Effector CD4-positive, alpha-beta T cell (primary cell): ENCODE measurements around the gene TBC1D22A.

ENCODE experiments used
- DNase-seq: peaks from one replicate; pipeline ENCODE4 v3.0.0-alpha.2; 2020

Gene TBC1D22A

DNA sequence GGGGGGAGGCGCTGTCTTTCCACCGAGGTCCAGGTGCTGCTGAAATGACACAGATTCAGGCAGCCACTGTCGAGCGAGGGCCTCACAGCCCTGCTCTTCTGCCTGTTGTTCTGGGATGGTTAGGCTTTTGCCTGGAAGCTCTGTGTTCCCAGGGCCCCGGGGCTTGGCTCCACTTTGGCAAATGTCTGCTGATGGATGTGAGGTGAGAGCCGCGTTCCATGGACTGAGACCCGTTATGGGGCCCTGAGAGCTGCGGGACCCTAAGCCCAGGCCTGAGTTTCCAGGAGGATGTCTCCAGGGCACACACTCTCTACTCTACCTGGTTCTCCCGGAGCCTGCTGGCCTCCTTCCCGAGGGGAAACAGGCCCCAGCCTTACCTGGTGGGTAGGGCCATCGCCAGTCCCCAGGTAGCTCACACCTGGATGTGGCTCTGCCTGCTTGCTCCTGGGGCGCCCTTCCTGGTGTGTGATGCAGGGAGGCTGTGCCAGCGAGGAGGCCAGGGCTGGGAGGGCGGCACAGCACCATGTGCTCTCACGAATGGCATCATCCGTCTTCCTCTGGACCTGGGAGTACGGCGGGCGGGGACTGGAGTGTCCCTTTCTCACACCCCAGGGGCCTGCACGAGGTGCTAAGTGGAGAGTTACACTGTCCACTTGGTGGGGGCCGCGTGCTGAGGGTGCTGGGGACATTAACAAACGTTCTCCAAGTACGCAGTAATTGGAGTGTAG, 435.5 kb downstream of the TBC1D22A start:
- no peak for DNase-seq

DNA sequence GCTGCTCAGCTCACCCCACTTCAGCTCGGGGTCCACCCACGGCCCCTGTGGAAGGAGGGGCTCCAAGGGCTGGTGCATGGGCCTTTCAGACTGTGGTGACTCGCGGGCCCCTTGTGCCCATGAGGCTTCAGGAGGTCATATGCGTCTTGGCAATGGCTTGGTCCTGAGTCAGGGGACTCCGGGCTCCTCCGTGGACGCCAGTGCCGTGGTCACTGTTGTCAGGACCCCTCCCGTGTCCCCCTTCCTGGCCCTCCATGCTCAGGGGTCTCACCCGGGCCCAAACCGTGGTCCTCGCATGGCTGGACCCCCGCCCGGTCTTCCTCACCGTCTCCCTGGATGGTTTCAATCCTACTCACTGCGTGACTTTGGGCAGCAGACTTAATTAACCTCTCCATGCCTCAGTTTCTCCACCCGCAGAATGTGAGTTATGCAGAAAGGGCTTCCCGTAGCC, 436.4 kb downstream of the TBC1D22A start:
- no peak for DNase-seq

DNA sequence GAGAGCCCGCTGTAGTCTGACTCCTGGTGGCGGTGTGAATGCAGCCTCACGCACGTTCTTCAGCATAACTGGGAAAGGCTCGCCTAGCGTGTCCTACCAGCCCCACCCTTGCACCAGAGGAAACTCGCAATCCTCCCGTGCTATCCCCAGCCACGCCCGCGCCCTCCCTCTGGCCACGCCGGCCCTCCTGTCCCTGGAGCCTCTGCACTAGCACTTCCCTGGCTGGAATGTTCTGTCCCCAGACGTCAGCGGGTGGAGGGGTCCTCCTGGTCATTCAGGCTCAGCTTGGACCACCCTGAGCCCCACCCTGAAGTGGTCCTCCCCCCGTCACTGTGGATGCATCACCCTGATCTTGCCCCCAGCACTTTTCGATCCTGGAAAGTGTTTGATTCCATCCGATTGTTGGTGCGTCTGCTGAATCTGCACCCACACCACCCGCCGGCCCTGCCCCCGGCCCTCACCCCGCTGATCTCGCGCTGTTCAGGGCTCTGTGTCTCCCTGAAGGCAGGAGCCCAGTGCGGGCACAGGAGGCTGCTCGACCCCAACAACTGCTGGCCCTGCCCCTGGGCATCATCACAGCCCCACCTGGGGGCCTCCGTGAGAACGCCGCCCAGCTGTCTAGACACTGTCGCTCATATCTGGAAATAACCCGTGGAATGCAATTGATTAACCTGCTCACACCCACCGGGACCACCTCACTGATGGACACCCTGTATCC, 437.0 kb downstream of the TBC1D22A start:
- no peak for DNase-seq

DNA sequence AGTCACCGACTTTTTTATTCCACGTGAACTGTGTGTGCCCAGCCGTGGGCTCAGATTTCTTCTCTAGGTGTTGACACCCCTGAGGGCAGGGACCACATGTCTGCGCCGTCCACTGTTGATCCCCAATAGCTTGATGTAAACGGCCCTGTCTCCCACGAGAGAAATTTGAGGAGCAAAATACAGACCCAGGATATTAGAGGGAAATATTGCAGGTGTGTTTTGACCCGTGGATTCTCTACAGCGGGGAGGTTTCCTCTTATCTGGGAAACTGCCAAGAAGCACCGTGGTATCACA, 437.5 kb downstream of the TBC1D22A start:
- no peak for DNase-seq

DNA sequence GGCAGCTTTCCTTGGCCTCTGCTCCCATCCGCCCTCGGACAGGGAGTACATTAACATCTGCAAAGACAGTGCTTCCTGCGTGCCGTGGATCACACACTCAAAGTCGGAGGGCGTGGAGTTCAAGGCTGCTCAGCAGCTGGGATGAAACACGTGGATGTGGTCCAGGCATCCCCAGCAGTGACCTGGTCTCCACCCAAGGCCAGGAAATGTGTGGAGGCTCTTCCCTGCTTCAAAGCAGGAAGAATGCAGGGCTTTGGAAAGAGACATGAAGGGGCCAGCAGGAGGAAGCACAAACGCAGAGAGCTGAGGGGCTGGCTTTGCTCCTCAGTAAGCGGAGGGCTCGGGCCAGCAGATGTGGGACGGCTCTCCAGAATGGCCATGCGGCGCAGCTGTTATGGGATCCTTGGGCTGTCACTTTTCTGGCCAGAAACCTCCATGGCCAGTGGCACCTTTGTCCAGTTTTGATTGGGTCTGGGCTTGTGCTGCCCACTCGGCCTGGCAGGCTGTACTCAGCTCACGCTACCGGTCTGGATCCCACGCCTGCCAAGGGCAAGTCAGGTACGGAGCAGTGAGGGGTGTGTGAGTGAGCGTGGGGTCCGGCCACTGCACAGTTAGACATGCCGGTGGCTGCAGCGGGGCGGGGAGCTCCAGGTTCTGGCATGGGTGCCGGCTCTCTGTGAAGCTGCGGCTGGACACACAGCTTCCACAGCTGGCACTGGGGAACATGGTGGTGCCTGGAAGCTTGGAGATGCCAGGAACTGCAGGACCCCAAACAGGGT, 438.0 kb downstream of the TBC1D22A start:
- no peak for DNase-seq

DNA sequence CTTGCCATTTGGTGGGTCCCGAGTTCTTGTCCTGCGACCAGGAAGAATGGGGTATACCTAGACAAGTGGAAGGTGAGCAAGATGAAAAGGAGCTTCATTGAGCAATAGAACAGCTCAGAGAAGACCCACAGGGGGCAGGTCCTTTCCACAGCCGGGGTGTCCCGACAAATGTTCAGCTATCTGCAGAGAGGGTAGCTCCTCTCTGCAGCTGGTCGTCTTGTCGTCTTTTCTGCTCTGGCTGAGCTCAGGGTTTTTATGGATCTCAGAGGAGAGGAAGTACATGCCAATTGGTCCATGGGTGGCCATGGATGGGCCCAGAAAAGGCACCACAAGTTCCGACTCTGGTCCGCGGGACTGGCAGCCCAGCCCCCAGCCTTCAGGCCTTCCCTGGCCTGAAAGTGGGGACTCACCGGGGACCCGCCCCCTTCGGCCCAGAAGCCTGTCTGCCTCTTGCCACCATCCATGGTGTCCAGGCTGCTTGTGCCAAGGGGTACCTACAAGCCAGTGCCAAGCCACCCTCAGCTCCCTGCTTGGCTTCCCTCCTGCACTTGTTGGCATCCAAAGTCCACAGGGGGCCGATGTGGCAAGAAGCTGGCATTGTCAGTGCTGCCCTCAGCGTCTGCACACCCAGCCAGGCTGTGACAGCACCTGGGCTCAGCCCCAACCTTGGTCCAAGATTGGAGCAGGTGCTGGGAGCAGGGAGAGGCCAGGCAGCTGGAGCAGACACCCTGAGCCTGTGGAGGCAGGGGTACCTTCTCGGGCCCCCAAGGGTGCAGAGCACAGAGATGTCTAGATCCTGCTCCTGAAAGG, 438.9 kb downstream of the TBC1D22A start:
- no peak for DNase-seq

DNA sequence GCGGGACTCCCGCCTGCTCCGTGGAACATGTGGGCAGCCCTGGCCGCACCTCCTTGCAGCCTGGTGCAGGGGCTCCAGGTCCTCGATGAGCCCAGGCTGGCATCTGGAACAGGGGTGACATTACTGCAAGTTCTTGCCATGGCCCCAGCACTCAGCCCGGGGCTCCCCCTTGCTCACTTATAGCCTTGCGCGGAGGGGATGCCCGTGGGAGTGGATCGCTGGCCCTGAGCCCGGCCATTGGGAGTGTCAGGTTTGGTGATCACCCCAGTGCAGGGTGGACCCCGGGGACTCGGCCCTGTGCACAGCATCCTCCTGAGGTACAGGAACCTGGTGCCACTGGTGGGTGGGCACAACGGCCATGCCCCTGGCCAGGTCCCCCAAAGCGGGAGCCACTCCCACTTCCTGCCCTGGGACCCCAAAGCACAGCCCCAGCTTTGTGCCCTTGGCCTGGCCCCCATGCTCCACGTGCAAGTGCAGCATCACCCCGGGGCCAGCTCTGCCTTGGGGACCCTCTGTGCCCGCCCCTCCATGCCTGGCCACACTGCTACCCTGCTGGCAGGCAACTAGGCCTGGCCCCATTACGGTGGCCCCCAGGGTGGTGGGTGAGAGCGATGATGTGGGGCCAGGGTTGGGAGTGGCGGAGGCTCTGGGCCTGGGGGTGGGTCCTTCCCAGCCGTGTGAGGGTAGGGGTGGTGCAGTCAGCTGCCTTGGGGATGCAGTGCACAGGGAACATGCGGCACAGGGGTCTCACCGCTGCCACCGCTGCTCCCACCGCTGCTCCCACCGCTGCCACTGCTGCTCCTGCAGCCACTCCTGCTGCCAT, 439.8 kb downstream of the TBC1D22A start:
- DNase-seq, result no peak

DNA sequence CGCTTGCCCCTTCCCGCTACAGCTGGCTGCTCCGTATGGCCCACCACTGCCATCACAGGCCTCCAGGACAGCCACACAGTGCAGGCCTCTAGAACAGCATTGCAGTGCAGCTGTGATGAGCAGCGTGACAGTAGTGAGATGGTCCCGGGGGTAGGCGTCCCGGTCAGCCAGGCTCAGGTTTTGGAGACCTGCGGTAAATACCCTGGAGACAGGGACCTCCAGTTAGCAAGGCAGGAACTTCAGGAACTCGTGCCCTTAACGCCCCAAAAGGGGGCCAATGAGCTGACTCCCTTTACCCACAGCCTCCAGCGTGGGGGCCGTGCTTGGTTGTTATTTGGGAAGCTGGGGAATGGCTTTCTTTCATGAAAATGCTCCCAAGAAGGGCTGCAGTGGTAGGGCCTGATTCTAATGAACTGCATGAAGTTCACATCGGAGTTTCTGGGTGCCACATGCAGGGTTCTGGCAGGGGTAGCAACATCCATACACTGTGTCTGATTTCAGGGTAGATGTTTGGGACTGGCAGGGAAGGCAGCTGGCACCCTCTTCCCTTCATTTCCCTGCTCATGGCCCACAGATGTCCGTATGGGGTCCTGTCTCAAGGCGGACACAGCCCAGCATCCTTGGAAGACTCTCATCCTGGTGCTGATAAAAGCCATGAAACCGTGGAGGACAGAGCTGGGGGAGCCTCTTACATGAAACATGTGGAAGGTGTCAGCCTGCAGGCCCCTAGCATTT, 440.5 kb downstream of the TBC1D22A start:
- DNase-seq, result no peak

DNA sequence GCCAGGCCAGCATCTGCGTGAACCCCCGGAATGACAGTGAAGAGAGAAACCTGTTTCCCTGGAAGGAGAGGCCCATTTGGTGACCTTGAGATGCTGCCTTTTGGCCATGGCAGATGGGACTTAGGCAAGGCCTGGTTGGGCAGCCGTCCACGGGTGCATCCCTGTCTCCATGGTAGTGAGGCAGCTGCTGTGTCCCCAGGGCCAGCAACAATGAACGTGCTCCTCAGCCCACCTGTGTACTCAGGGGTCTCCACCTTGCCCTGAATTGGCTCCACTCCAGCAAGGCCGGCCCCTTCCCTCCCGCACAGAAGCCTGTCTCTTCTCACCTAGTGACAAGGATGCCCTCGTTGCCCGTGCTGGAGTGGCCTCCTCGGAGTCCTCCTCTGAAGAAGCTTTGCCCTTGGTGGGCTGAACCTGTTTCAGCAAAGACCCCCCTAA, 441.1 kb downstream of the TBC1D22A start:
- DNase-seq, result no peak

DNA sequence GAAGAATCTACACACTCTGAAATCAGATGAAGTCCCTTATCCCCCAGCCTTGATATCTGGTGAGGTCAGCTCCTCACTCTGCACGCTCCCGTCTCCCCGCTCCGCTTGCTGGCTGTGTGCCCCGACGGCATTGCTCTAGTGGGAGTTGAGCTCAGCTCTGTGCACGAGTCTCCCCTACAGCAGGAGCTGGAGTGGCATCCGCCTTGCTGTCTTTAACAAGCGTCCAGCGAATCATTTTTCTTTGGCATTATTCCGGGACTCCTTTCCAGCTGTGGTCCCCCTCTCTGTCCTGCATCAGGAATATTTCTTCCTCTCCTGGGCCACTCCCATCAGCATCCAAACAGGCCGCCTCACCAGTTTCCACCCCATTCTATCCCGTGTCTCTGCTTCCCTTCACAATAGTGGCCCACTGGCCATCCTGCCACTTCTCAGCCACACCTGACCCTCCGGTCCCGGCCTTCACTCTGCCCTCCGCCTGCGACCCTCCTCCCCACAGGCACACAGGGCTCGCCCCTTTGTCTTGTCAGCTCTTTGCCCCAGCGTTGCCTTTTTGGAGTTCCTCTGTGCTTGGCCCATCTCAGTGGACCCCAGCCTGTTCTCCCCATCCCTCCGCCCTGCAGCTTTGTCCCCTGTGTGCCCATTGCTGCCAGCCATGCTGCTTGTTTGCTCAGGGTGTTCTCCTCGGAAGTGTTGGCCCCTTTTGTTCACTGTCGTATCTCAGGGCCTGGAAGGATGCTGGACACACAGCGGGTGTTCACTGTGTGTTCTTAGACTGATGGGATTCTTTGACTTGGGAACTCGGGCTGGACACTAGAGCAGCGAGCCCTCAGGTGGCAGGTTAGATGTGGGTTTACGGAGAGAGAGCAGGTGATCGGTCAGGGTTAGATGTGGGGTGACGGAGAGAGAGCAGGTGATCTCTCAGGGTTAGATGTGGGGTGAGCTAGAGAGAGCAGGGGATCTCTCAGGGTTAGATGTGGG, 441.8 kb downstream of the TBC1D22A start:
- DNase-seq, result no peak

DNA sequence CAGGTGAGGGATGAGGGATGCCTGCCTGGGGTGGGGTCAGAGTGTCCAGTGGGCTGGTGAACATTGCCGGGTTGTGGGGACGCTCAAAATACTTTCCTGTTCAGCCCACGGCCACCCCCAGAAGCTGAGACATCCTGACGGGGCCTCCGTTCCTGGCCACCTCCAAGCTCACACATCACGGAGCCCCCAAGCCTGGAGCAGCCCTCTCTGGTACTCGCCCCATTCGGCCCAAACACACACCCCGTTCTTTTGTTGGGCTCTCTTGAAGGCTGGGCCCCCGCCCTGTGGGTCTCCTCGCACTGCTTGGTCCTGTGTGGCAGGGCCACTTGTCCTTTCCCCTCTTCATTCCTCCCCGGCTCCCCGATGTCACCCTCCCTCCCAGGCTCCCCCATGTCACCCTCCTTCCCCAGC, 442.6 kb downstream of the TBC1D22A start:
- no peak for DNase-seq

DNA sequence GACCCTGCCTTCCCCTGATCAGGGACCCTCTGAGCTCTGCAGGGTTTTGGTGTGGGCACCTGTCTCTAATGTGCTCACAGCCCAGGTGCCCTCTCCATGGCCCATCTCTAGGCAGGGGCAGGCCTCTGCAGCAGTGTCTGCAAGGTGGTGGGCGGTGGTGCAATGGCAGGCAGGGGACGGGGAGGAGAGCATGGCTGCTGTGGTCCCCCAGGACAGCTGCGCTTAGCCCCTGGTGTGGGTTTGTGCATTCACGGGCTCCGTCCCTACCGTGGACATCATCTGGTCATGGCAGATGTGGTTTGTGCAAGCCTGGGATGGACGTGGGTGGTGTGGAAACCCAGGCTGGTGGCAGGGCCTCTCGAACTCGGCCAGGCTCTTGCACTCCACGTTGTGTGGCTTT, 443.1 kb downstream of the TBC1D22A start:
- DNase-seq, result no peak

DNA sequence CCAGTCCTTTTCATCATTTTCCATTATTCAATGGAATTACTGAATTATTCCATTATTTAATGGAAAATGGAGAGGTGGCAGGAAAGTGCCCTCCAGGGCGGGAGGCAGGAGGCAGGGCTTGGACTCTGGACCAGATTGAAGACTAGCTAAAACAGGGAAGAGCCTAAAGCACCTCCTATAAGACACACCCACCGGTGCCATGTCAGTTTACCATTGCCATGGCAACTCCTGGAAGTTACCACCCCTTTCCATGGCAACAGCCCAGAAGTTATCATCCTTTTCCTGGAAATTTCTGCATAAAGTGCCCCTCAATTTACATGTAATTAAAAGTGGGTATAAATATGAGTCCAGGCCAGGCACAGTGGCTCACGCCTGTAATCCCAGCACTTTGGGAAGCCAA, 443.7 kb downstream of the TBC1D22A start:
- DNase-seq, result no peak

DNA sequence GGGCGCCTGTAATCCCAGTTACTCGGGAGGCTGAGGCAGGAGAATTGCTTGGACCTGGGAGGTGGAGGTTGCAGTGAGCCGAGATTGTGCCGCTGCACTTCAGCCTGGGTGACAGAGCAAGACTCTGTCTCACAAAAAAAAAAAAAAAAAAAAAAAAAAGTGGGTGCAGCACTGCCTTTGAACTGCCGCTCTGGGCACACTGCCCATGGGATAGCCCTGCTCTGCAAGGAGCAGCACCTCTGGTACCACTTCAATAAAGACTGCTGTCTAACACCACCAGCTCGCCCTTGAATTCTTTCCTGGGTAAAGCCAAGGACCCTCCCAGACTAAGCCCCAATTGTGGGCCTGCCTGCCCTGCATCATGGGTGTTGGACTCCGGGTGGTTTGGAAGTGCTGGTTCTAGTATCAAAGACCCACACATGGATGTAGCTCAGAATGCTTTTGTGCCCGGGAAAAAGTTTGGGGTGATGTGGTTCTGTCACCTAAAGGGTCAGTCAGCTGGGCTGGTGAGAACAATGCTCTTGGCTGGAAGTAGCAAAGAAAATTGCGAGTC, 444.3 kb downstream of the TBC1D22A start:
- no peak for DNase-seq

DNA sequence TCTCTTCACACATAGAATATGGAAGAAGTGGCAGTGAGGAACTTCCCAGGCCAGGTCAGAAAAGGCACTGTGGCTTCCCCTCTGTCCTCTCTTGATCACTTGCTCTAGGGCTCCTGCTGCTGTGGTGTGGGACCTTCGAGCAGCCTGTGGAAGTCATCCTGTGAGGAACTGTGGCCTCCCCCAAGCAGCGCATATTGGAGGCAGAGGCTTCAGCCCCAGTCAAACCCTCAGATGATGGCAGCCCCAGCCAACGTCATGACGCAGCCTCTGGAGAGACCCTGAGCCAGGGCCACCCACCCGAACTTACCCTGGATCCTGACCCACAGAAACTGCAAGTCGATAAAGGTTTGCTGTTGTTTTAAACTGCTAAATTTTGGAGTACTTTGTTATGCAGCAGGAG, 444.9 kb downstream of the TBC1D22A start:
- DNase-seq, result no peak

DNA sequence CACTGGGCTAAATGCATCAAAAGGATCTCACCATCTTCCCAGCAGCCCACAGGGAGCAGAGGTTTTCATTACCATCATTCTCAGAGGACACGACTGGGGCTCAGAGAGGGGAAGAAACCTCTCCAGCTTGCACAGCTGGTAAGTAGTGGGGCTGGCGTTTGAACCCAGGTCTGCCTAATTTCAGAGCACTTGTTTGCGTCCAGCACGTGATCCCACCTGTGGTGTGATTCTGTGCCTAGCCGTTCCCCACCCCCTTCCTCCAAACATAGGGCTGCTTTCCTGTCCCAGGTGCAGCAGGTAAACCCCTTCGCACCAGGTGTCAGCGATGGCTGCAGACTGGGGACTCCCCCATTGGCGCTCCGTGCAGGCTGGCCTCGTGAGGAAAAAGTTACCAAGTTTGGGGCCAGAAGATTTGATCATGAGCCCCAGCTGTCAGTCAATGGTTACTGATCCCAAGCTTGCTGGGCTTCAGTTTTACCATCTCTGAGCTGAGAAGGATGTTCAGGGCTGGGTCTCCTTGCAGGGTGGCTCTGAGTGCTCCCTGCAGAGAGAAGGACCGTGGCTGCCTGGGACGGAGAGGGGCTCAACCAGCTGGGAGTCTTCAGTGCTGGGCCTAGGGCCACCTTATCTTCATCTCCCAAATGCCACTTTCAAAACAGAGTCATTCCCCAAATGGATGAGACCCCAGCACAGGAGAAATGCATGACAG, 445.6 kb downstream of the TBC1D22A start:
- no peak for DNase-seq

DNA sequence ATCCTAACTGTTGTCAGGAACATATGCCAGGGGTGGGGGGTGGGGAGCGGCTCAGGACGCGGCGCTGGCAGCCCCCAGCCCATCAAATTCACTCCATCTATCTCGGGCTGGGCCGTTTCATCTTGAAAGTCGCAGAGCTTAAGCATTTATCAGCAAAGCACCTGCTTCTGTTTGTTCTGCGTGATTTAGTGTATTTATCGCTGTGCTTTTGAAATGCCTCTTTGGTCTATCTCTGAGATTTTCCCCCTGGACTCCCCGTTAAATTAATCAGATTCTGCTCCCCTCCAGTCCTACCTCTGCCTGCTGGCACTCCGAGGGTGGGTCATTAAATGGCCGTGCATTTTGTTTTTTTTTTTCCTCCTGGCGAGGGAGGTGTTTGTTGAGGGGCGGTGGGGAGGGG, 446.2 kb downstream of the TBC1D22A start:
- no peak for DNase-seq

DNA sequence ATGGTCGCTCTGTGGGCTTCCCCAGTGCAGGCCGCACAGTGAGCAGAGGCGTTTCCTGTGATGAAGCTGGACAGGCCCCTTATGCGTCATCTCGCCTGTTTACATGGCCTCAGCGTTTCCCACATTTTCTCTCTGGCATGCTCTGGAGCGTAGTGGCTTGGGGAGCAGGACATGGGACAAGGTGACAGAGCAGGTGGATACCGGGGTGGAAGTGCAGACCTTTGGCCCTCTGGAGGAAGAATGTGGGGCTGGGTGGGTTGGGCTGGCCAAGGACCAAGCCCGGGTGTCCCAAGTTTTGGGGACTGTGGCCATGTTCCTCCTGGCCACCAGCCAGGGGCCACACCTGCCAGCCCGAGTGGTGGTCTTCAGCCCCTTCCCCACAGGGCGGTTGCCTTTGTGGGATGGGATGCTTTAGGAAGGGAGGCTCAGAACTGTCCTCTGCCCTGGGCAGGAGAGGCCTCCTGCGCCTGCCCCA, 446.6 kb downstream of the TBC1D22A start:
- DNase-seq, result no peak

DNA sequence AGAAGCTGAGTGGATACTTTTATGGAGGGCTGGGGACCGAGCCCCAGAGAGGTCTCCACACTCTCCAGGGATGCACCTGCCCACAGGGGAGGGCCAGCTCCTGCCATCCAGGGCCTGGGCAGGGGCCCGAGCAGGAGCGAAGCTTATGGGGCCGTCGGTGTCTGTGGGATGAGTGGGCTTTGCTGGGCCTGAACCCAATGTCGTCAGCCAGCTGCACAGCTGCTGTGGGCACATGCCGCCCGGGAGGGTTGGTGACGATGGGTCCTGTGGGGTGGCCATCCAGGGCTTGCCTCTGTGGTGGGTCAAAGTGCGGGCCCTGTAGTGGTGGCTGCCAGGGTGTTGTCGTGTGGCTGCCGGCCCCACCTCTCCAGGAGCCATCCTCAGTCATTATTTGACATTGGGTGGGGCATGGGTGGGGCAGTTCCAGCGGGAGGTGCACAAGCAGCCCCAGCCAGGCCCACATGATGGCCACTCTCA, 447.1 kb downstream of the TBC1D22A start:
- DNase-seq, result no peak
